GM12892 (cell line): ENCODE data around the gene HMX1.

Experiments
- POLR2A ChIP-seq: IDR thresholded peaks from 2 replicates; pipeline ENCODE4 v1.6.1; 2011; ENCODE audit warnings: low read depth, low read length, control low read depth
- POLR2AphosphoS5 ChIP-seq: IDR thresholded peaks from 2 replicates; pipeline ENCODE4 v1.6.1; 2011; ENCODE audit warnings: low read depth, low read length, control low read depth

DNA sequence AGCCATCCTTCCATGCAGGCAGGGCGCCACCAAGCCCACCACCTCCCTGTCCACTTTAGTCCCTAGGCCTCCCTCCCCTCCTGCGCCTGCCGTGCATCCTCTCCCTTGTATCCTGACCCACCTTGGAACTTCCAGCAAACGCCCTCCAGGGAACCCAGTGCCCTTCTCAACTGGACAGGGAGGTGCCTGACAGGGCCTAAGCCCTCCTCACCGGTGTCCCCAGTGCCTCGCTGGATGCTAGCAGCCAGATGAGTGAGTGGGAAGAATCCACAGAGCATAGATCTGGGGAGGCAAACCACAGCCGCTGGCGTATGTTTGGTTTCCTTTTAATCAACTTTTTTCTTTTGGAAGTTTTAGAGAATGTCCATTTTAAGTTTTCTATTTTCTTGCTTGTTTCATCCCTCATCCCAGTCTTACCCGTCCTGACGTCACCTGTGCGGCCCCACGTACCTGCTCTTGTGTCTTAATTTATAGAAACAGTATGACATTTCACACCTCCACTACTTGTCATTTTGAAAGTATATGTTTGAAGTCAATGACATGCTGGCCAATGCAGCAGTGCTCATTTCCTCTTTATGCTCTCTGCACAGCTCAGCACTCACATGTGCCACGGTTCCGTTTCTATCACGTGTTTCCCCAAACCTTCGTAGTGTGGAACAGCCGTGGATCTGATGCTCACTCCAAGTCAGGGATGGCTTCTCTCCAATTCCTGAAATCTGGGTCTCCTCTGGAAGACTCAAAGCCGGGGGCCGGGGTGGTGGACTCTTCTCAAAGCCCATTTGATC is 3.4 kb upstream of the HMX1 start:
- no peak for TF ChIP-seq POLR2A
- no peak for TF ChIP-seq POLR2AphosphoS5
